A549 treated with RU486 at 1 μM for 4 hours (cell line): ENCODE results near the gene AMH. TPM values are rescaled to one million over a fixed set of nuclear protein-coding genes. Genes with fewer than 3 reads are reported as not detected.

Experiments used
- total RNA-seq: library from RNA; stranded (reverse); fragments of 200-300 nt; extraction: Qiagen RNA extraction; gene quantifications from 5 replicates; pipeline ENCODE4 v1.2.3, GENCODE V29; 2022; ENCODE audit warnings: low read depth

AMH gene
- total RNA-seq: 7.8 to 18.0 TPM (median 15.7 TPM) in 5 replicates

DNA sequence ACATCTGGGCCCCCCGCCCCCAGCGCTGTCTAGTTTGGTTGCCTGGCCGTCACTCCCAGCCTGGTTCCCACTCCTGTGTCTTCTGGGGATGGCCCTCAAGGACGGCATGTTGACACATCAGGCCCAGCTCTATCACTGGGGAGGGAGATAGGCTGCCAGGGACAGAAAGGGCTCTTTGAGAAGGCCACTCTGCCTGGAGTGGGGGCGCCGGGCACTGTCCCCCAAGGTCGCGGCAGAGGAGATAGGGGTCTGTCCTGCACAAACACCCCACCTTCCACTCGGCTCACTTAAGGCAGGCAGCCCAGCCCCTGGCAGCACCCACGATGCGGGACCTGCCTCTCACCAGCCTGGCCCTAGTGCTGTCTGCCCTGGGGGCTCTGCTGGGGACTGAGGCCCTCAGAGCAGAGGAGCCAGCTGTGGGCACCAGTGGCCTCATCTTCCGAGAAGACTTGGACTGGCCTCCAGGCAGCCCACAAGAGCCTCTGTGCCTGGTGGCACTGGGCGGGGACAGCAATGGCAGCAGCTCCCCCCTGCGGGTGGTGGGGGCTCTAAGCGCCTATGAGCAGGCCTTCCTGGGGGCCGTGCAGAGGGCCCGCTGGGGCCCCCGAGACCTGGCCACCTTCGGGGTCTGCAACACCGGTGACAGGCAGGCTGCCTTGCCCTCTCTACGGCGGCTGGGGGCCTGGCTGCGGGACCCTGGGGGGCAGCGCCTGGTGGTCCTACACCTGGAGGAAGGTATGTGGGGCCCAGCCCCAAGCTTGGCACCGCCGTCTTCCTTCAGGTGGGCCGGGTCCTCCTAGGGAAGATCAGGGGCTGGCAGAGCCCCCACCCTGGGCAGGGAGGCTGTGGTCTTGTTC, at the start of gene AMH:
AMH (plus strand) TSS at position 314 of the 857 bp plus-strand sequence; CDS start at position 324, 10 bp downstream.

DNA sequence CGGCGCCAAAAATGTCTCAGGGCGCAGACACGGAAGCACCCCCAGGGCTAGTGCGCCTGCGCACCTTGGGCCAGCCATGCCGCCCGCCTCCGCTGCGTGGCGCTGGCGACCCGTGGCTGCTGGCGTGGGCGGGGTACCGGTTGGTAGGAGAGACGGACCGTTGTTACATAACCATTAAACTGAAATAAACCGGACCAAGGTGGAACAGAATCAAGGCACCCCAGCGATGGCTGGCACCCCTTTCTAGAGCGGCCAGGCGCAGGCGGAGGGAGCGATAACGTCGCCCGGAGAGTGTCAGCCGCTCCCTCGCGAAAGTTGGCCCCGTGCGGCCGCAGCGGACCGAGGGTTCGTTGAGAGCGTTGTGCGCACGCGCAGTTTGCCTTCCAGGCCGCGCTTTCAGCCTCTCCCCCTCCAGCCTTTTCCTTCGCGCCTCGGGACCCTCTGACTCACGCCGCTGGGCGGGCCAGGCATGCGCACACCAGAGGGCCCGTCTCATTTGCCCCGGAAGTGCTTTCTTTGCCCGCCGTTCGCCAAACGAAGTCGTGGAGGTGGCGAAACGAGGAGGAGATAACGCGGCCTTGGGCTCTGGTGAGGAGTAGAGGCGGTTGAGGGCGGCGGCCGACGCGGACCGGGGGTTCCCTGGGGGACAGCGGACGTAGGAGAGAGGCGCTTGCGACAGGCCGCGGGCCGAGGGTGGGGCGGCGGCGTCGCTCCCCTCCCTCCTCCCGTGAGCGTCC, 12.6 kb upstream of the AMH start, which contains the start of the genes PLEKHJ1 and SF3A2:
PLEKHJ1 (minus strand) TSS at position 16 of the 737 bp plus-strand sequence. CDS start 81 bp downstream, outside the sequence.
SF3A2 (plus strand) TSS at position 511 of the 737 bp plus-strand sequence. CDS start 6,595 bp downstream, outside the sequence.

DNA sequence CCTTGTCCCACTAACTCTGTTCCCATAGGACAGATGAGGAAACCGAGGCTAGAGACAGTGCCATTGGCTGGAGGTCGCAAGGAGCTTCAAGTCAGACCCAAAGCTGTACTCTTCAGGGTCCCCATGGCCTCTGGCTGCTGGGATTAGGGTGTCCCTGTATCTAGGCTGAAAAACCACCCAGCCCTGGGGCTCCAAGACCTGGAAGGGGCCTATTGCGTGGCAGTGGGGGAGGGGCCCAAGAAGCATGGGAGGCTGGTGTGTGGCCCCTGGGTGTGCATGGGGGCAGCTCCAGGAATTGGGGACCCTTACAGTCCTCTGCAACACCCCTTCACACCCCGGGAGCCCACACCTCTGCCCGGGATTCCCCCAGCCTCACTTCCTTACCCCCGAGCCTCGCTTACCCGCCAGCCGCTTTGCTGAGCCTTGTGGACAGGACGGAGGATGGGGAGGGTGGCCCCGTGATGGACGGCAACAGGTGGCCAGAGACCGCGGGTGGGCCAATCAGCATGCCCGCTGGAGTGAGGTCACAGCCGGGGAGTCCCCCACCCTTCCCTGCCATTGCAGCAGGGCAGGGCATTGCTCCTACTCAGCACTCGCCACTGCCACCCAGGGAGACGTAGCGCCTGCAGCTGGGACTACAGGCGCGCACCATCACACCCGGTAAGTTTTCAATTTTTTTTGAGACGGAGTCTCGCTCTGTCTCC, 7.0 kb downstream of the AMH start, which contains the start of gene JSRP1:
JSRP1 (minus strand) TSS at position 436 of the 704 bp plus-strand sequence. CDS start 1,103 bp downstream, outside the sequence.

DNA sequence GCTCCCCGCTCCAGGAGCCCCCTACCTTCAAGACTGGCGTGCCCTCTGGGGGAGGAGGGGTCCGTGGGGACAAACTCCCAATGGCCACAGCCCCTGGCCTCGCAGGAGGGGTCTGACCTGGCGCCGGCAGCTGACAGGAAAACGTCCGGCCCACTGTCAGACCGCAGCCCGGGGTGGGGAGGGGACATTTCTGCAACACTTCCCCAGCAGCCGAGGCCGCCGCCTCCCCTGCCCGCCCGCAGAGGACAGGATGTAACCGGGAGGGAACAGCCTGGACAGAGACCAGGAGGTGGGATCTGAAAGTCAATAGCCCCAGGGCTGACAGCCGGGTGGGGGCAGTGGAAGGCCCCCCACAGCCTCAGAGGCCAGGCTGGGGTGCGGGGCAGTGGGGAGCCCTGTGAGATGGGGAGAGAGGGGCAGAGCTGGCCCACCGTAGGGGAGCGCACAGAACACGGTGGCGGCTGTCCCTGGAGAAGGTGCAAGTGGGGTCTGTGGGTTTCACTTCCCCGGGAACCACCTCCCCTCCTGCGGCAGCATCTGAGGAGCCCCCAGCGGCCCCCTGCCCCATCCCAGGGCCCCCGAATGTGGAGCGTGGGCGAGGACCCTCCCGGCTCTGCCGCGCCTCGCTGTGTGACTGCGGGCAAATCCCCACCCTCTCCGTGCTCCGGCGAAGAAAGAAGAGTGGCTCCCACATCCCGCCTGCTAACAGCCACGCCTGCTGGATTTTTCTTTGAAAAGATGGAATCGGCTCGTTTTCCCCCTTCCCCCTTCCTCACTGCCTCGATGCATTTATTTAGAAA, 33.1 kb downstream of the AMH start, which contains the start of gene PEAK3:
PEAK3 (minus strand) TSS at position 114 of the 800 bp plus-strand sequence. CDS start 1,244 bp downstream, outside the sequence.

Other genes starting within 250 kb of the AMH start
- 29.0 to 46.4 TPM (median 39.8 TPM) in 5 replicates for gene BTBD2, start 233.6 kb upstream of the AMH start, total RNA-seq
- 31.0 to 59.6 TPM (median 51.3 TPM) in 5 replicates for gene MKNK2, start 198.1 kb upstream of the AMH start, total RNA-seq
- gene MOB3A, start 153.0 kb upstream of the AMH start, total RNA-seq: 8.8 to 11.4 TPM (median 9.8 TPM) in 5 replicates
- 0.17 to 0.66 TPM (median 0.41 TPM) in 5 replicates for gene IZUMO4, start 152.4 kb upstream of the AMH start, total RNA-seq
- gene AP3D1, start 97.8 kb upstream of the AMH start, total RNA-seq: 63.9 to 77.3 TPM (median 73.9 TPM) in 5 replicates
- 10.3 to 19.6 TPM (median 16.6 TPM) in 5 replicates for gene DOT1L, start 85.4 kb upstream of the AMH start, total RNA-seq
- 34.1 to 57.8 TPM (median 53.5 TPM) in 5 replicates for gene PLEKHJ1, start 13.0 kb upstream of the AMH start, total RNA-seq
- 63.2 to 77.0 TPM (median 74.4 TPM) in 5 replicates for gene SF3A2, start 12.5 kb upstream of the AMH start, total RNA-seq
- 0.44 to 1.00 TPM (median 0.60 TPM) in 4 of 5 replicates, not detected in the other for gene JSRP1, start 7.1 kb downstream of the AMH start, total RNA-seq
- not detected in 5 replicates for gene PEAK3, start 32.9 kb downstream of the AMH start, total RNA-seq
- not detected in 5 replicates for gene LINGO3, start 58.8 kb downstream of the AMH start, total RNA-seq
- gene LSM7, start 79.3 kb downstream of the AMH start, total RNA-seq: 135 to 166 TPM (median 148 TPM) in 5 replicates
- 13.3 to 24.3 TPM (median 20.0 TPM) in 5 replicates for gene SPPL2B, start 79.4 kb downstream of the AMH start, total RNA-seq
- not detected in 5 replicates for gene TMPRSS9, start 110.9 kb downstream of the AMH start, total RNA-seq
- 51.4 to 132 TPM (median 116 TPM) in 5 replicates for gene TIMM13, start 178.3 kb downstream of the AMH start, total RNA-seq
- gene LMNB2, start 207.6 kb downstream of the AMH start, total RNA-seq: 60.0 to 86.5 TPM (median 75.7 TPM) in 5 replicates
- 34.4 to 43.5 TPM (median 42.0 TPM) in 5 replicates for gene GADD45B, start 226.8 kb downstream of the AMH start, total RNA-seq